Mesenchymal stem cell (in vitro differentiated cells and primary cell): ENCODE results near the gene INTS2.

Experiments used
- DNase-seq: peaks from one replicate; pipeline ENCODE4 v3.0.0-alpha.2; 2013
- H2AFZ ChIP-seq: one replicate; pipeline ENCODE4 v1.6.1; 2013; ENCODE audit warnings: low read depth, mild to moderate bottlenecking, control low read depth, inconsistent platforms, low read length, moderate library complexity
- H2AK5ac ChIP-seq: 2 replicates; pipeline ENCODE4 v1.6.1; 2013; ENCODE audit warnings: low read length, moderate library complexity, mild to moderate bottlenecking, inconsistent platforms; ENCODE audit not compliant: severe bottlenecking
- H2BK120ac ChIP-seq: one replicate; pipeline ENCODE4 v1.6.1; 2013; ENCODE audit warnings: low read depth, mild to moderate bottlenecking, inconsistent platforms, low read length, moderate library complexity
- H2BK12ac ChIP-seq, 2 experiments: one replicate each; pipeline ENCODE4 v1.6.1; 2013; ENCODE audit warnings: inconsistent platforms in 2 of 2, low read length in 2 of 2, mild to moderate bottlenecking in 2 of 2, moderate library complexity in 2 of 2, control low read depth in 1 of 2
- H2BK15ac ChIP-seq: one replicate; pipeline ENCODE4 v1.6.1; 2013; ENCODE audit warnings: mild to moderate bottlenecking, low read depth, inconsistent platforms; ENCODE audit not compliant: poor library complexity, severe bottlenecking
- H2BK5ac ChIP-seq: 2 replicates; pipeline ENCODE4 v1.6.1; 2013; ENCODE audit warnings: low read depth, mild to moderate bottlenecking, low read length, control low read depth, inconsistent platforms; ENCODE audit not compliant: poor library complexity, severe bottlenecking
- H3K14ac ChIP-seq, 2 experiments: one replicate each; pipeline ENCODE4 v1.6.1; 2013; ENCODE audit warnings: inconsistent platforms in 2 of 2, low read length in 2 of 2, control low read depth in 1 of 2, mild to moderate bottlenecking in 1 of 2, moderate library complexity in 1 of 2
- H3K18ac ChIP-seq, 2 experiments: one replicate each; pipeline ENCODE4 v1.6.1; 2013; ENCODE audit warnings: inconsistent platforms in 2 of 2, low read length in 2 of 2, control low read depth in 1 of 2, low read depth in 1 of 2, mild to moderate bottlenecking in 1 of 2
- H3K23ac ChIP-seq, 2 experiments: one replicate each; pipeline ENCODE4 v1.6.1; 2013; ENCODE audit warnings: inconsistent platforms in 2 of 2, low read length in 2 of 2, mild to moderate bottlenecking in 2 of 2, moderate library complexity in 2 of 2, control low read depth in 1 of 2
- H3K27ac ChIP-seq: 2 replicates; pipeline ENCODE4 v1.5.1; 2013; ENCODE audit warnings: mild to moderate bottlenecking, moderate library complexity, low read length, control low read depth, inconsistent platforms; ENCODE audit not compliant: poor library complexity, severe bottlenecking
- H3K27me3 ChIP-seq, 2 experiments: 2 replicates each; pipeline versions ENCODE4 v1.6.1 to v1.7.0; 2013; ENCODE audit warnings: low read length in 2 of 2, mild to moderate bottlenecking in 2 of 2, moderate library complexity in 2 of 2, control low read depth in 1 of 2, inconsistent platforms in 1 of 2; ENCODE audit not compliant: control insufficient read depth in 1 of 2, insufficient read depth in 1 of 2
- H3K36me3 ChIP-seq, 2 experiments: 2 replicates each; pipeline versions ENCODE4 v1.6.1 to v1.7.0; 2013; ENCODE audit warnings: low read length in 2 of 2, control low read depth in 1 of 2, inconsistent platforms in 1 of 2, low read depth in 1 of 2, mild to moderate bottlenecking in 1 of 2; ENCODE audit not compliant: insufficient read depth in 2 of 2, control insufficient read depth in 1 of 2
- H3K4ac ChIP-seq, 2 experiments: one replicate each; pipeline ENCODE4 v1.6.1; 2013; ENCODE audit warnings: inconsistent platforms in 2 of 2, low read length in 2 of 2, mild to moderate bottlenecking in 2 of 2, moderate library complexity in 2 of 2, control low read depth in 1 of 2, low read depth in 1 of 2
- H3K4me1 ChIP-seq: 2 replicates; pipeline ENCODE4 v1.6.1; 2013; ENCODE audit warnings: low read depth, low read length, control low read depth; ENCODE audit not compliant: control insufficient read depth, insufficient read depth
- H3K4me2 ChIP-seq: 2 replicates; pipeline ENCODE4 v1.6.1; 2013; ENCODE audit warnings: low read length, mild to moderate bottlenecking, inconsistent platforms; ENCODE audit not compliant: poor library complexity, severe bottlenecking
- H3K4me3 ChIP-seq, 2 experiments: 2 replicates each; pipeline versions ENCODE4 v1.5.1 to v1.7.0; 2013; ENCODE audit warnings: low read length in 2 of 2, mild to moderate bottlenecking in 2 of 2, control low read depth in 1 of 2, low read depth in 1 of 2; ENCODE audit not compliant: insufficient read depth in 1 of 2
- H3K79me1 ChIP-seq: replicated peaks from 2 replicates; pipeline ENCODE4 v1.6.1; 2013; ENCODE audit warnings: mild to moderate bottlenecking, control low read depth, low read length, inconsistent platforms; ENCODE audit not compliant: poor library complexity, severe bottlenecking
- H3K9ac ChIP-seq: 2 replicates; pipeline ENCODE4 v1.7.0; 2013; ENCODE audit warnings: mild to moderate bottlenecking, low read length, moderate library complexity
- H3K9me3 ChIP-seq: 2 replicates; pipeline ENCODE4 v1.7.0; 2013; ENCODE audit warnings: mild to moderate bottlenecking, low read length; ENCODE audit not compliant: control insufficient read depth
- H4K8ac ChIP-seq: one replicate; pipeline ENCODE4 v1.6.1; 2013; ENCODE audit warnings: inconsistent platforms, mild to moderate bottlenecking, low read length, moderate library complexity
- H4K91ac ChIP-seq: one replicate; pipeline ENCODE4 v1.6.1; 2013; ENCODE audit warnings: mild to moderate bottlenecking, low read length, inconsistent platforms
- WGBS: methylation state at CpG from one replicate; pipeline ENCODE4 v1.1.7; 2013; ENCODE audit warnings: mixed read lengths; 5-methylcytosine and 5-hydroxymethylcytosine counted together

Gene INTS2

DNA sequence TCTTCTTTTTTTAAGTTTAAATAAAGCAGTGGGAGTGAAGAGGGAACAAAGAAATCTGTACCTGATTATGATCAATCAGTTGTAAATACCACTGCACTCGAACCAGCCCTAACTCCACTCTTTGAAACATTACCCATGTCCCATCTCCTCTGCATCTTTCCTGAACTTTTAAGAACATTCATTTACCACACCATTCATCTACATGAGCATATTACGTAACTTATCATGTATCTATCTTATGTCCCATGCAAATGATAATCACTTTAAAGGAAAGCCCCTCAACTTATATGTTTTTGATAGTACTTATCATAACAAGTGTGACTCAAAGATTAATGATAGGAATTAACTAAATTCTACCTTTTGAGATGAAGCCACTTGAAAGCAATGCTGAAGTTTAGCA lies 53.7 kb downstream of the INTS2 start:
- no peak overlapping the region for H3K4me2 ChIP-seq
- H3K18ac ChIP-seq = no peak overlapping the region
- H3K23ac ChIP-seq = no peak overlapping the region
- no peak overlapping the region for H2AFZ ChIP-seq
- H3K4me1 ChIP-seq = no peaks in the 10 kb centered on the region
- H2BK5ac ChIP-seq = no peak overlapping the region
- H3K4me3 ChIP-seq = no peak overlapping the region
- H4K91ac ChIP-seq = no peak overlapping the region
- H2BK12ac ChIP-seq = no peak overlapping the region
- H3K79me1 ChIP-seq = no peaks in the 10 kb centered on the region
- H3K27ac ChIP-seq = no peak overlapping the region
- no peak overlapping the region for H2AK5ac ChIP-seq
- DNase-seq = no peak
- H3K36me3 ChIP-seq = peaks cover 6 to 73% of the 10 kb centered on the region in 2 experiments
- no peaks in the 10 kb centered on the region for H3K9me3 ChIP-seq
- 100% methylated on average over 2 of the region's 2 CpGs for WGBS
- no peak overlapping the region for H3K14ac ChIP-seq
- no peak overlapping the region for H2BK120ac ChIP-seq
- no peak overlapping the region for H2BK15ac ChIP-seq
- H3K4ac ChIP-seq = no peak overlapping the region
- H3K27me3 ChIP-seq = no peaks in the 10 kb centered on the region
- H3K9ac ChIP-seq = no peak overlapping the region
- no peak overlapping the region for H4K8ac ChIP-seq

- Histone ChIP-seq H3K4ac (no peak overlapping the region), H3K9ac (no peak overlapping the region), H2BK15ac (no peak overlapping the region), H3K9me3 (no peaks in the 10 kb centered on the region), H3K79me1 (no peaks in the 10 kb centered on the region), H3K4me1 (no peaks in the 10 kb centered on the region), H3K4me3 (no peak overlapping the region), H4K8ac (no peak overlapping the region), H3K27me3 (no peaks in the 10 kb centered on the region), H3K36me3 (peaks cover 6 to 78% of the 10 kb centered on the region in 2 experiments), H4K91ac (no peak overlapping the region), H3K27ac (no peak overlapping the region), H2BK12ac (no peak overlapping the region), H3K14ac (no peak overlapping the region), H2AK5ac (no peak overlapping the region), H3K23ac (no peak overlapping the region), H2BK5ac (no peak overlapping the region), H2BK120ac (no peak overlapping the region), H3K4me2 (no peak overlapping the region), H2AFZ (no peak overlapping the region), H3K18ac (no peak overlapping the region)
- no peak for DNase-seq
- WGBS = 100% methylated on average over 3 of the region's 3 CpGs
These were observed 55.7 kb downstream of the INTS2 start for GRCh38 chr17:61872099-61872498.

- Histone ChIP-seq H3K27me3 (no peaks in the 10 kb centered on the region), H4K91ac (no peak overlapping the region), H3K23ac (no peak overlapping the region), H2BK5ac (no peak overlapping the region), H2AK5ac (no peak overlapping the region), H3K4me3 (no peak overlapping the region), H3K36me3 (peaks cover 7 to 55% of the 10 kb centered on the region in 2 experiments), H3K4ac (no peak overlapping the region), H4K8ac (no peak overlapping the region), H3K9ac (no peak overlapping the region), H3K14ac (no peak overlapping the region), H3K79me1 (no peaks in the 10 kb centered on the region), H3K9me3 (no peaks in the 10 kb centered on the region), H3K4me1 (no peaks in the 10 kb centered on the region), H3K27ac (no peak overlapping the region), H2BK15ac (no peak overlapping the region), H2AFZ (no peak overlapping the region), H3K4me2 (no peak overlapping the region), H2BK120ac (no peak overlapping the region), H2BK12ac (no peak overlapping the region), H3K18ac (no peak overlapping the region)
- WGBS = no CpG with 5 or more reads among the region's 3 CpGs
- DNase-seq = no peak
These were observed 58.6 kb downstream of the INTS2 start for GRCh38 chr17:61869138-61869537.

GRCh38 chr17:61868074-61868473 lies 59.7 kb downstream of the INTS2 start:
- no peak overlapping the region for H3K18ac ChIP-seq
- H3K4me1 ChIP-seq = no peaks in the 10 kb centered on the region

More at GRCh38 chr17:61868074-61868473, 59.7 kb downstream of the INTS2 start:
- H2BK5ac ChIP-seq = no peak overlapping the region
- H3K23ac ChIP-seq = no peak overlapping the region
- no peak overlapping the region for H3K4me3 ChIP-seq
- no peaks in the 10 kb centered on the region for H3K9me3 ChIP-seq
- H4K8ac ChIP-seq = no peak overlapping the region
- H3K27me3 ChIP-seq = no peaks in the 10 kb centered on the region
- H2AFZ ChIP-seq = no peak overlapping the region
- no peak overlapping the region for H3K27ac ChIP-seq
- H4K91ac ChIP-seq = no peak overlapping the region
- H3K4ac ChIP-seq = no peak overlapping the region
- no peak overlapping the region for H2AK5ac ChIP-seq
- no peak overlapping the region for H2BK120ac ChIP-seq
- WGBS = 100% methylated on average over 1 of the region's 2 CpGs
- no peak overlapping the region for H3K9ac ChIP-seq
- peaks cover 7 to 47% of the 10 kb centered on the region in 2 experiments for H3K36me3 ChIP-seq
- no peak overlapping the region for H3K14ac ChIP-seq
- H3K79me1 ChIP-seq = no peaks in the 10 kb centered on the region
- H2BK12ac ChIP-seq = no peak overlapping the region
- no peak for DNase-seq
- no peak overlapping the region for H2BK15ac ChIP-seq
- H3K4me2 ChIP-seq = no peak overlapping the region
